Measurements from ENCODE around the gene DOCK6. TPM values are rescaled to one million over a fixed set of nuclear protein-coding genes. Genes with fewer than 3 reads are reported as not detected.

The DOCK6 gene
- total RNA-seq, 1 experiment from 2014 or later: 57.9 TPM

GRCh38 chr19:11173516-11174155 lies 88.7 kb downstream of the DOCK6 start:
- no peak overlapping the region for H3K23ac ChIP-seq (ENCODE audit: insufficient read length, low read depth, low read length)
- H3K4me2 ChIP-seq (ENCODE audit: insufficient read depth, insufficient read length, low read length): no peak overlapping the region
- H2AK5ac ChIP-seq (ENCODE audit: insufficient read length, low read length): no peak overlapping the region
- H3K4me1 ChIP-seq (ENCODE audit: insufficient read depth, low read length): no peaks in the 10 kb centered on the region
- H3K27me3 ChIP-seq (ENCODE audit: insufficient read depth, low read length): no peaks in the 10 kb centered on the region
- H3K4me1 Mint-ChIP-seq: no peaks in the 10 kb centered on the region
- no peak overlapping the region for H3K4me3 Mint-ChIP-seq
- H2BK12ac ChIP-seq (ENCODE audit: insufficient read length, low read depth, low read length): no peak overlapping the region
- no CpG with 5 or more reads among the region's 8 CpGs for WGBS (ENCODE audit: extremely low coverage, insufficient read length, low lambda C conversion rate)
- H3K9ac ChIP-seq (ENCODE audit: extremely low read depth, insufficient read length, low read length): no peak overlapping the region
- no peaks in the 10 kb centered on the region for H3K27me3 Mint-ChIP-seq (ENCODE audit: low read depth)
- H2AFZ ChIP-seq (ENCODE audit: low read length): no peak overlapping the region
- H3K79me1 ChIP-seq (ENCODE audit: insufficient read depth, low read depth, low read length, poor library complexity, severe bottlenecking): no peaks in the 10 kb centered on the region
- DNase-seq: no peak
- H3K27ac ChIP-seq (ENCODE audit: insufficient read length, low read depth, low read length): no peak overlapping the region
- H2BK5ac ChIP-seq (ENCODE audit: insufficient read length, low read length): no peak overlapping the region
- H2BK120ac ChIP-seq (ENCODE audit: low read depth, low read length, poor library complexity, severe bottlenecking): no peak overlapping the region
- no peak overlapping the region for H3T11ph ChIP-seq (ENCODE audit: low read length)
- H3K9me3 ChIP-seq (ENCODE audit: control insufficient read depth, low read depth, low read length): no peaks in the 10 kb centered on the region
- H4K5ac ChIP-seq (ENCODE audit: insufficient read length, low read depth, low read length): no peak overlapping the region
- H3K79me2 ChIP-seq (ENCODE audit: insufficient read depth, low read length): no peaks in the 10 kb centered on the region
- no peak for TF ChIP-seq CTCF (conservative IDR thresholded peaks at IDR 0.05)
- no peak overlapping the region for H4K91ac ChIP-seq (ENCODE audit: insufficient read length, low read depth, low read length)
- no peak overlapping the region for H3K18ac ChIP-seq (ENCODE audit: insufficient read length, low read depth, low read length)
- H3K14ac ChIP-seq (ENCODE audit: insufficient read depth, low read length): no peak overlapping the region
- H3K9me3 Mint-ChIP-seq: no peaks in the 10 kb centered on the region
- H3K27ac Mint-ChIP-seq: no peak overlapping the region
- H2BK20ac ChIP-seq (ENCODE audit: low read depth, low read length, poor library complexity, severe bottlenecking): no peak overlapping the region
- no peak overlapping the region for H4K8ac ChIP-seq (replicated peaks; ENCODE audit: insufficient read length, low read depth, low read length)
- no peak overlapping the region for H3K4ac ChIP-seq (ENCODE audit: low read depth, low read length)
- no peak overlapping the region for H2BK15ac ChIP-seq (ENCODE audit: low read depth, low read length)
- no peaks in the 10 kb centered on the region for H3K23me2 ChIP-seq (ENCODE audit: insufficient read length, low read depth, low read length, poor library complexity, severe bottlenecking)
- H3K56ac ChIP-seq (ENCODE audit: insufficient read length, low read depth, low read length): no peak overlapping the region
- no peaks in the 10 kb centered on the region for H4K20me1 ChIP-seq (ENCODE audit: control insufficient read depth, insufficient read depth, insufficient read length)
- peaks cover 22 to 60% (median 55%) of the 10 kb centered on the region in 3 experiments; a peak in 6 of 7 replicates for H3K36me3 Mint-ChIP-seq (ENCODE audit: insufficient read depth in 1 of 3, low read depth in 3 of 3)

All from H9 (cell line).